Heart left ventricle (tissue), 16 donors: ENCODE results near the gene RNASE12. TPM values are rescaled to one million over a fixed set of nuclear protein-coding genes. Genes with fewer than 3 reads are reported as not detected.
"Not testable (repeated sequence)": the region's sequence is repeated elsewhere in the genome, so short reads cannot be mapped to it uniquely, and the experiment has no call there.

ENCODE experiments used
- ATAC-seq, 4 donors: fragments of 200-7000 bp; cut with Tn5 transposase; one replicate each; pipeline ENCODE4 v1.9.1; 2020 to 2022; ENCODE audit warnings: moderate library complexity in 4 of 4, mild to moderate bottlenecking in 3 of 4, moderate number of reproducible peaks in 1 of 4
- DNase-seq, 5 donors: peaks; one replicate each; pipeline ENCODE4 v3.0.0-alpha.2; 2020
- H3K27ac ChIP-seq, 12 donors: fragments of 200-600 bp; sonication (generic) in 4 of 12; one replicate each; pipeline versions ENCODE4 v1.5.0 to v1.8.0; 2016 to 2022; ENCODE audit warnings: mild to moderate bottlenecking in 2 of 12
- H3K27me3 ChIP-seq, 9 donors: fragments of 200-600 bp; sonication (generic) in 2 of 9; one replicate each; pipeline versions ENCODE4 v1.5.1 to v1.8.0; 2016 to 2022; ENCODE audit warnings: mild to moderate bottlenecking in 3 of 9
- H3K36me3 ChIP-seq, 9 donors: fragments of 200-600 bp; sonication (generic) in 2 of 9; one replicate each; pipeline versions ENCODE4 v1.5.0 to v1.8.0; 2018 to 2022; ENCODE audit warnings: mild to moderate bottlenecking in 2 of 9
- H3K4me1 ChIP-seq, 12 donors: fragments of 200-600 bp; sonication (generic) in 4 of 12; one replicate each; pipeline versions ENCODE4 v1.5.0 to v1.8.0; 2016 to 2022; ENCODE audit warnings: mild to moderate bottlenecking in 3 of 12
- H3K4me3 ChIP-seq, 12 donors: fragments of 200-600 bp; sonication (generic) in 4 of 12; one replicate each; pipeline versions ENCODE4 v1.5.0 to v1.8.0; 2017 to 2022; ENCODE audit warnings: mild to moderate bottlenecking in 9 of 12, moderate library complexity in 4 of 12
- H3K9me3 ChIP-seq, 12 donors: fragments of 200-600 bp; sonication (generic) in 4 of 12; one replicate each; pipeline versions ENCODE4 v1.5.0 to v1.8.0; 2016 to 2022; ENCODE audit warnings: mild to moderate bottlenecking in 1 of 12
- CTCF ChIP-seq, 12 donors: fragments of 200-600 bp; sonication (generic) in 4 of 12; IDR thresholded peaks; one replicate each; pipeline versions ENCODE4 v1.5.0 to v1.8.0; 2018 to 2022; ENCODE audit warnings: antibody characterized with exemption in 12 of 12, mild to moderate bottlenecking in 5 of 12
- POLR2A ChIP-seq, 2 donors: fragments of 450-650 bp; IDR thresholded peaks; one replicate each; pipeline ENCODE4 v1.6.1; 2017; ENCODE audit warnings: antibody characterized with exemption in 2 of 2, mild to moderate bottlenecking in 2 of 2, moderate library complexity in 2 of 2
- WGBS, 4 donors: extraction: QIAGEN DNeasy Blood & Tissue Kit in 2 of 4; methylation state at CpG; one replicate each; pipeline versions ENCODE4 v1.1.5 to v1.1.7; 2013 to 2018; 5-methylcytosine and 5-hydroxymethylcytosine counted together
- intact Hi-C, 10 donors: fragments of 100-400 bp; cut with DNase I; formaldehyde crosslinking; loops; one replicate each; pipeline versions ENCODE4 v1.11.1 to v1.14.2; 2022
- polyA plus RNA-seq, 2 donors: library from polyadenylated mRNA; stranded (reverse); fragments of 200-250 nt; gene quantifications; one replicate each; pipeline ENCODE4 v1.2.3, GENCODE V29; 2013
- total RNA-seq, 9 donors: library from RNA; depleted of rRNA in 2 of 9; stranded (reverse); fragments of >200 nt in 2 of 9; fragmentation: NEBNext Ultra II Directional in 3 of 9; extraction: Animal tissue kit (Norgen Biotek cat#: 25700) in 3 of 9; gene quantifications; one replicate each; pipeline versions ENCODE4 v1.1.0 to v1.2.4, GENCODE V29; 2016 to 2023
- donor health status: ischemic (EF 13 %, LVEDD 7.1; RV severe dilation, severe dysfunction).
- donor health status: healthy with polysubstance abuse.
- donor health status: DM: no; HTN: yes; CAD: no.
- donor health status: DM: no; HTN: no; CAD: no.
- donor health status: ischemic (EF 25% LVEDD 6.9; RV normal size, moderate dysfunction).
- donor health status: ischemic (EF 25% LVEDD 5.7; RV mildly dilated, moderate dysfunction).
- donor health status: healthy.
- donor health status: DM: yes; HTN: yes; CAD: no.
- donor health status: ischemic (EF 35%, LVEDD 5.7; RV mildly dilated, moderate dysfunction).
- donor health status: nonischemic (EF 11% LVEDD 7.7; RV severe dilation, severe dysfunction).
- donor health status: DM: yes; HTN: yes; CAD: no.
- donor health status: PGD.
- donor health status: ischemic (EF 29% LVEDD 5.4; RV normal size, mild dysfunction).
- donor health status: nonischemic (EF 23%, LVEDD 6.1; RV moderate dilation, normal function).

Gene RNASE12
- total and polyA plus RNA-seq, 11 donors, result not detected

- ATAC-seq (no peak), DNase-seq (no peak)
- no peak for TF ChIP-seq CTCF (IDR thresholded peaks at IDR 0.05)
- no peak for TF ChIP-seq POLR2A (IDR thresholded peaks at IDR 0.05)
- no peaks in the 10 kb centered on the region for H3K4me1 ChIP-seq
- H3K4me3 ChIP-seq, result no peak overlapping the region
- intact Hi-C loops, result no loop called here
- H3K9me3 ChIP-seq, result no peaks in the 10 kb centered on the region
- H3K27ac ChIP-seq, result no peak overlapping the region
- H3K36me3 ChIP-seq, result no peaks in the 10 kb centered on the region
- H3K27me3 ChIP-seq, result peaks cover 0 to 6% (median 0%) of the 10 kb centered on the region in 9 donors
- WGBS, 4 donors, result 85 to 89% (median 88%) methylated on average over 4 of the region's 4 CpGs
These were observed 10.9 kb downstream of the RNASE12 start for GRCh38 chr14:20580242-20580641.

- no peaks in the 10 kb centered on the region for H3K4me1 ChIP-seq
- intact Hi-C loops, result no loop called here
These were observed 12.2 kb downstream of the RNASE12 start for GRCh38 chr14:20578784-20579502.

GRCh38 chr14:20578325-20578724 lies 12.9 kb downstream of the RNASE12 start:
- intact Hi-C loops, result no loop called here
- Histone ChIP-seq H3K27ac (no peak overlapping the region), H3K4me3 (no peak overlapping the region), H3K4me1 (no peaks in the 10 kb centered on the region), H3K36me3 (no peaks in the 10 kb centered on the region), H3K27me3 (peaks cover 0 to 4% (median 0%) of the 10 kb centered on the region in 9 donors), H3K9me3 (no peaks in the 10 kb centered on the region)
- ATAC-seq (no peak), DNase-seq (no peak)
- no peak for TF ChIP-seq POLR2A (IDR thresholded peaks at IDR 0.05)
- TF ChIP-seq CTCF (IDR thresholded peaks at IDR 0.05), result no peak
- WGBS, 4 donors, result 56 to 82% (median 66%) methylated on average over 3 of the region's 3 CpGs

More at GRCh38 chr14:20578784-20579502, 12.2 kb downstream of the RNASE12 start:
- no peak for ATAC-seq
- H3K36me3 ChIP-seq, result no peaks in the 10 kb centered on the region
- H3K27ac ChIP-seq, result no peak overlapping the region
- H3K27me3 ChIP-seq, result peaks cover 0 to 4% (median 0%) of the 10 kb centered on the region in 9 donors
- TF ChIP-seq POLR2A (IDR thresholded peaks at IDR 0.05) (no peak), CTCF (IDR thresholded peaks at IDR 0.05) (no peak)
- 67 to 72% (median 68%) methylated on average over 14 of the region's 14 CpGs for WGBS, 4 donors
- DNase-seq, result no peak
- H3K9me3 ChIP-seq, result no peaks in the 10 kb centered on the region
- H3K4me3 ChIP-seq, result no peak overlapping the region

- intact Hi-C loops, H3K36me3 ChIP-seq, H3K4me3 ChIP-seq, ATAC-seq, H3K4me1 ChIP-seq, H3K27me3 ChIP-seq, H3K27ac ChIP-seq, DNase-seq: not testable (repeated sequence)
- peaks cover 0 to 25% (median 14%) of the 10 kb centered on the region in 12 donors for H3K9me3 ChIP-seq
- 68 to 73% (median 73%) methylated on average over 4 of the region's 4 CpGs for WGBS, 4 donors
These were observed 18.7 kb downstream of the RNASE12 start for GRCh38 chr14:20572382-20572990.

GRCh38 chr14:20570720-20571119 lies 20.5 kb downstream of the RNASE12 start:
- H3K27ac ChIP-seq, H3K4me3 ChIP-seq, H3K36me3 ChIP-seq, intact Hi-C loops, H3K27me3 ChIP-seq, H3K4me1 ChIP-seq, DNase-seq, ATAC-seq: not testable (repeated sequence)
- WGBS, 4 donors, result 18 to 90% (median 85%) methylated on average over 1 of the region's 1 CpG
- peaks cover 0 to 25% (median 15%) of the 10 kb centered on the region in 12 donors for H3K9me3 ChIP-seq

GRCh38 chr14:20569865-20570264 lies 21.3 kb downstream of the RNASE12 start:
- H3K36me3 ChIP-seq, H3K27ac ChIP-seq, H3K27me3 ChIP-seq, ATAC-seq, H3K4me1 ChIP-seq, intact Hi-C loops, DNase-seq, H3K4me3 ChIP-seq: not testable (repeated sequence)
- H3K9me3 ChIP-seq, result peaks cover 0 to 25% (median 15%) of the 10 kb centered on the region in 12 donors
- 82 to 89% (median 86%) methylated on average over 2 of the region's 2 CpGs for WGBS, 4 donors
